GM23338 (cell line): Measurements from ENCODE around the gene STEAP1B. TPM values are rescaled to one million over a fixed set of nuclear protein-coding genes. Genes with fewer than 3 reads are reported as not detected.

ENCODE experiments used
- ATAC-seq: fragments of 200-7000 bp; cut with Tn5 transposase; 3 replicates; pipeline ENCODE4 v1.9.1; 2020
- DNase-seq: peaks from one replicate; pipeline ENCODE4 v3.0.0-alpha.2; 2015; ENCODE audit warnings: low spot score
- H2AFZ ChIP-seq: fragments of 200-600 bp; sonication (generic); 2 replicates; pipeline ENCODE4 v1.8.0; 2016; ENCODE audit warnings: antibody characterized with exemption, mild to moderate bottlenecking, moderate library complexity
- H3F3A ChIP-seq: fragments of 200-600 bp; sonication (generic); replicated peaks from 2 replicates; pipeline ENCODE4 v1.8.0; 2017; ENCODE audit warnings: antibody characterized with exemption, mixed run types, low read depth
- H3K27ac ChIP-seq: fragments of 200-600 bp; sonication (generic); 2 replicates; pipeline ENCODE4 v1.6.1; 2016; ENCODE audit warnings: low read depth
- H3K27me3 ChIP-seq: fragments of 200-600 bp; sonication (generic); 2 replicates; pipeline ENCODE4 v1.8.0; 2016; ENCODE audit warnings: mild to moderate bottlenecking, mixed run types, moderate library complexity; ENCODE audit not compliant: insufficient read depth
- H3K36me3 ChIP-seq: fragments of 200-600 bp; sonication (generic); 2 replicates; pipeline ENCODE4 v1.8.0; 2016; ENCODE audit warnings: mild to moderate bottlenecking; ENCODE audit not compliant: insufficient read depth
- H3K4me1 ChIP-seq: fragments of 200-600 bp; sonication (generic); 2 replicates; pipeline ENCODE4 v1.8.0; 2016; ENCODE audit warnings: mild to moderate bottlenecking, moderate library complexity; ENCODE audit not compliant: insufficient read depth
- H3K4me2 ChIP-seq: fragments of 200-600 bp; sonication (generic); 2 replicates; pipeline ENCODE4 v1.7.1; 2017; ENCODE audit warnings: mixed run types
- H3K4me3 ChIP-seq: fragments of 200-600 bp; sonication (generic); 2 replicates; pipeline ENCODE4 v1.6.1; 2016; ENCODE audit warnings: mixed run types
- H3K79me2 ChIP-seq: fragments of 200-600 bp; sonication (generic); replicated peaks from 2 replicates; pipeline ENCODE4 v1.8.0; 2017; ENCODE audit warnings: mild to moderate bottlenecking; ENCODE audit not compliant: insufficient read depth
- H3K9me2 ChIP-seq: fragments of 200-600 bp; sonication (generic); 2 replicates; pipeline ENCODE4 v1.8.0; 2017; ENCODE audit not compliant: insufficient read depth
- H4K20me1 ChIP-seq: fragments of 200-600 bp; sonication (generic); replicated peaks from 2 replicates; pipeline ENCODE4 v1.8.0; 2017; ENCODE audit warnings: mild to moderate bottlenecking; ENCODE audit not compliant: insufficient read depth
- H3K27ac Mint-ChIP-seq: 2 replicates; pipeline ENCODE4 v1.8.0; 2020; ENCODE audit warnings: inconsistent platforms, mild to moderate bottlenecking, moderate library complexity, mixed read lengths
- H3K27me3 Mint-ChIP-seq: 3 replicates; pipeline ENCODE4 v1.8.0; 2022; ENCODE audit warnings: low read depth, mild to moderate bottlenecking, moderate library complexity, mixed read lengths, inconsistent platforms; ENCODE audit not compliant: insufficient read depth, poor library complexity
- H3K36me3 Mint-ChIP-seq: 3 replicates; pipeline ENCODE4 v1.8.0; 2021; ENCODE audit warnings: low read depth, mild to moderate bottlenecking, inconsistent platforms, moderate library complexity, mixed read lengths
- H3K4me1 Mint-ChIP-seq: 3 replicates; pipeline ENCODE4 v1.8.0; 2020; ENCODE audit warnings: mild to moderate bottlenecking, inconsistent platforms, mixed read lengths
- H3K4me3 Mint-ChIP-seq: 3 replicates; pipeline ENCODE4 v1.8.0; 2021; ENCODE audit warnings: moderate library complexity, mild to moderate bottlenecking, inconsistent platforms, mixed read lengths
- H3K9me3 Mint-ChIP-seq: 3 replicates; pipeline ENCODE4 v1.8.0; 2020; ENCODE audit warnings: moderate library complexity, mild to moderate bottlenecking, inconsistent platforms, mixed read lengths
- CREB1 ChIP-seq: fragments of 250-450 bp; sonication (Bioruptor Pico); IDR thresholded peaks from 2 replicates; pipeline ENCODE4 v1.5.0; 2020; ENCODE audit warnings: low read depth, mild to moderate bottlenecking, moderate library complexity
- EZH2 ChIP-seq: fragments of 200-600 bp; sonication (generic); IDR thresholded peaks from one replicate; pipeline ENCODE4 v1.8.0; 2017; ENCODE audit warnings: antibody characterized with exemption, mild to moderate bottlenecking, low read depth; ENCODE audit not compliant: unreplicated experiment
- EZH2phosphoT487 ChIP-seq: fragments of 200-600 bp; sonication (generic); IDR thresholded peaks from one replicate; pipeline ENCODE4 v1.8.1; 2018; ENCODE audit warnings: antibody characterized with exemption; ENCODE audit not compliant: unreplicated experiment
- JUNB ChIP-seq: IDR thresholded peaks from one replicate; pipeline ENCODE4 v1.6.1; 2016; ENCODE audit warnings: antibody characterized with exemption; ENCODE audit not compliant: unreplicated experiment
- NANOG ChIP-seq: IDR thresholded peaks from 2 replicates; pipeline ENCODE4 v1.6.1; 2016; ENCODE audit warnings: antibody characterized with exemption, borderline replicate concordance
- POLR2AphosphoS5 ChIP-seq: IDR thresholded peaks from 2 replicates; pipeline ENCODE4 v1.6.1; 2016; ENCODE audit warnings: antibody characterized with exemption, low read depth
- STAT1 ChIP-seq: IDR thresholded peaks from one replicate; pipeline ENCODE4 v1.6.1; 2016; ENCODE audit warnings: antibody characterized with exemption; ENCODE audit not compliant: unreplicated experiment
- ZNF114 ChIP-seq: fragments of 250-450 bp; sonication (Bioruptor Pico); IDR thresholded peaks from 2 replicates; pipeline ENCODE4 v1.5.0; 2020; ENCODE audit warnings: mild to moderate bottlenecking, moderate library complexity
- ZNF331 ChIP-seq: fragments of 250-450 bp; sonication (Bioruptor Pico); IDR thresholded peaks from 2 replicates; pipeline ENCODE4 v1.5.0; 2020; ENCODE audit warnings: low read depth, mild to moderate bottlenecking, moderate library complexity
- polyA plus RNA-seq: library from polyadenylated mRNA; unstranded; fragments of >200 nt; fragmentation: Nextera tagmentation; extraction: Ambion mirVana; gene quantifications from 2 replicates; pipeline ENCODE4 v1.2.1, GENCODE V29; 2016
- total RNA-seq: library from RNA; depleted of rRNA; stranded (reverse); fragments of >200 nt; shearing (Covaris generic); gene quantifications from 2 replicates; pipeline ENCODE4 v1.2.3, GENCODE V29; 2014
- TF ChIP-seq, protein P1 (sequence below): IDR thresholded peaks from one replicate; pipeline ENCODE4 v1.6.1; 2018; ENCODE audit warnings: antibody characterized with exemption; ENCODE audit not compliant: unreplicated experiment

The STEAP1B gene
- total and polyA plus RNA-seq, 2 experiments from 2014 or later: 4.9 to 16.5 TPM

DNA sequence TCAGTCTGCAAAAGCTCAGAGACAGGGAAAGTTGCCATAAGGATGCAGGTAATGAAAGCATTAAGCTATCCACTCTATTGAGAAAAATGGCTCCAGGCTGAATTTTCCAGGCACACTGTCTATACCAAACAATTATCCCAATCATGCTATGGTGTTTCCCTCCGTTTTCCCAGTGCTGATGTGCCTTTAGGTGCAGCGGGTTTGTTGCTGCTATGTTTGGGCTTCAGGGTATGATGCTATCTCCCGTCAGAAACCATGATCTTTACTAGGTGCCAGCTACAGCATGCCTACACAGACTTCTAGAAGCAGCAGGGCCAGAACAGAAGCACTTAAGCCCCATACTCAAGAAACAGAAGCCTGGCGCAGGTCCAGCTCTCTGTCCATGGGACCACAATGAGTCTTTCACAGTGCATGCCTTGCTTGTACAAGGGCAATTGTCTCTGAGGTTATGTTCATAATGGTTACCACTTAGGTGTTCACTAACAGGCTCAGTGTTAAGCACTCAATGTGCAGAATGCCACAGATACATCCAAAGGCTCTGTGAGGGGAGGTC is 19.4 kb downstream of the STEAP1B start:
- no peak for ATAC-seq
- H3K9me2 ChIP-seq: peaks cover 10% of the 10 kb centered on the region; the same call in 1 of the 2 replicates
- H3K4me1 Mint-ChIP-seq: no peaks in the 10 kb centered on the region; the same call in 2 of the 3 replicates

DNA sequence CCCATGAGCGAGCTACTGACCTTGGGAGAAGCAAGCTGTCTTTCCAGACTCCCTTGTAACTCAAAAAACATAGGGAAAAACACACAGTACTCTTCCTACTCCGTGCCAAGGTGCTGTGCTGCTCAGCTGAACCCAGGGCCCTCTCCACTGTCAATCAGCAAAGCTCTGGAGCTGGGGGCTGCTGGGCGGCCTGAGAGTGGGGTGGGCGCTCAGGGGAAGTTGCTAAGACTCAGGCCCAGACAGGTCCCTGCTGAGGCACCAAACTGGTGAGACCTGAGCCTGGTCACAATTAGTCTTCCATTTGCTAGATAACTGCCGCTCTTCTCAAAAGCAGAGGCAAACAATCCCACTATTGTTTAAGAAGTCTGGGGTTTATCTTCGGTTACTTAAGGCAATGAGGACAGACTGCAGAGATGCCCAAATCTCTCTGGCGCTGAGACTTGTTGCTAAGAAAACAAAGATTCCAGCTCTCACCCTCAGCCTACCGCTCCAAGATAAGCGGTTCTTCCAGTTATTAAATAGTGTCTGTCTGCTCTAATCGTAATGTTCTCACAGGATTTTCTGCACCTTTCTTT is 22.0 kb downstream of the STEAP1B start:
- no peak overlapping the region for H3K27ac Mint-ChIP-seq
- Histone ChIP-seq H3K27me3 (no peaks in the 10 kb centered on the region), H3K27ac (no peak overlapping the region), H4K20me1 (no peaks in the 10 kb centered on the region), H3K4me3 (no peak overlapping the region), H3K36me3 (no peaks in the 10 kb centered on the region), H3K4me1 (no peaks in the 10 kb centered on the region), H3K9me2 (peaks cover 10% of the 10 kb centered on the region; the same call in 1 of the 2 replicates), H3K79me2 (no peaks in the 10 kb centered on the region), H3F3A (no peaks in the 10 kb centered on the region), H3K4me2 (no peak overlapping the region), H2AFZ (no peak overlapping the region)
- H3K4me1 Mint-ChIP-seq: no peaks in the 10 kb centered on the region; the same call in 2 of the 3 replicates
- TF ChIP-seq POLR2AphosphoS5 (no peak), ZNF331 (no peak), EZH2phosphoT487 (no peak)
- no peak; the same call in 2 of the 3 replicates for ATAC-seq
- no peaks in the 10 kb centered on the region for H3K9me3 Mint-ChIP-seq
- no peak overlapping the region for H3K4me3 Mint-ChIP-seq
- no peaks in the 10 kb centered on the region for H3K36me3 Mint-ChIP-seq
- H3K27me3 Mint-ChIP-seq: no peaks in the 10 kb centered on the region
- DNase-seq: no peak

More for the DNA sequence above, 19.4 kb downstream of the STEAP1B start:
- Mint-ChIP-seq H3K9me3 (no peaks in the 10 kb centered on the region), H3K27me3 (no peaks in the 10 kb centered on the region), H3K4me3 (no peak overlapping the region), H3K27ac (no peak overlapping the region), H3K36me3 (no peaks in the 10 kb centered on the region; the same call in 2 of the 3 replicates)
- H2AFZ ChIP-seq: no peak overlapping the region
- H3K4me3 ChIP-seq: no peak overlapping the region
- no peak overlapping the region for H3K4me2 ChIP-seq
- H3K79me2 ChIP-seq: no peaks in the 10 kb centered on the region
- H3K4me1 ChIP-seq: no peaks in the 10 kb centered on the region
- H4K20me1 ChIP-seq: no peaks in the 10 kb centered on the region
- no peak overlapping the region for H3K27ac ChIP-seq
- no peaks in the 10 kb centered on the region; the same call in 1 of the 2 replicates for H3K36me3 ChIP-seq
- TF ChIP-seq, protein P1, sequence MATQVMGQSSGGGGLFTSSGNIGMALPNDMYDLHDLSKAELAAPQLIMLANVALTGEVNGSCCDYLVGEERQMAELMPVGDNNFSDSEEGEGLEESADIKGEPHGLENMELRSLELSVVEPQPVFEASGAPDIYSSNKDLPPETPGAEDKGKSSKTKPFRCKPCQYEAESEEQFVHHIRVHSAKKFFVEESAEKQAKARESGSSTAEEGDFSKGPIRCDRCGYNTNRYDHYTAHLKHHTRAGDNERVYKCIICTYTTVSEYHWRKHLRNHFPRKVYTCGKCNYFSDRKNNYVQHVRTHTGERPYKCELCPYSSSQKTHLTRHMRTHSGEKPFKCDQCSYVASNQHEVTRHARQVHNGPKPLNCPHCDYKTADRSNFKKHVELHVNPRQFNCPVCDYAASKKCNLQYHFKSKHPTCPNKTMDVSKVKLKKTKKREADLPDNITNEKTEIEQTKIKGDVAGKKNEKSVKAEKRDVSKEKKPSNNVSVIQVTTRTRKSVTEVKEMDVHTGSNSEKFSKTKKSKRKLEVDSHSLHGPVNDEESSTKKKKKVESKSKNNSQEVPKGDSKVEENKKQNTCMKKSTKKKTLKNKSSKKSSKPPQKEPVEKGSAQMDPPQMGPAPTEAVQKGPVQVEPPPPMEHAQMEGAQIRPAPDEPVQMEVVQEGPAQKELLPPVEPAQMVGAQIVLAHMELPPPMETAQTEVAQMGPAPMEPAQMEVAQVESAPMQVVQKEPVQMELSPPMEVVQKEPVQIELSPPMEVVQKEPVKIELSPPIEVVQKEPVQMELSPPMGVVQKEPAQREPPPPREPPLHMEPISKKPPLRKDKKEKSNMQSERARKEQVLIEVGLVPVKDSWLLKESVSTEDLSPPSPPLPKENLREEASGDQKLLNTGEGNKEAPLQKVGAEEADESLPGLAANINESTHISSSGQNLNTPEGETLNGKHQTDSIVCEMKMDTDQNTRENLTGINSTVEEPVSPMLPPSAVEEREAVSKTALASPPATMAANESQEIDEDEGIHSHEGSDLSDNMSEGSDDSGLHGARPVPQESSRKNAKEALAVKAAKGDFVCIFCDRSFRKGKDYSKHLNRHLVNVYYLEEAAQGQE: no peak
- TF ChIP-seq STAT1 (no peak), ZNF331 (no peak), JUNB (no peak), EZH2phosphoT487 (no peak), ZNF114 (CRISPR knock-in tag) (no peak), NANOG (no peak), EZH2 (no peak), POLR2AphosphoS5 (no peak), CREB1 (no peak)
- no peaks in the 10 kb centered on the region for H3K27me3 ChIP-seq
- no peak for DNase-seq
- no peaks in the 10 kb centered on the region for H3F3A ChIP-seq
